SK-N-SH treated with all-trans-retinoic acid at 6 μM for 48 hours (cell line): ENCODE data around the gene TSSK6.

ENCODE experiments used
- ATAC-seq: fragments of 200-7000 bp; cut with Tn5 transposase; 3 replicates; pipeline ENCODE4 v1.9.1; 2020; ENCODE audit warnings: mild to moderate bottlenecking, moderate library complexity
- ISL1 ChIP-seq: fragments of 250-450 bp; sonication (Bioruptor Pico); IDR thresholded peaks from 2 replicates; pipeline ENCODE4 v2.1.2; 2022; ENCODE audit warnings: mild to moderate bottlenecking, moderate library complexity

Gene TSSK6

DNA sequence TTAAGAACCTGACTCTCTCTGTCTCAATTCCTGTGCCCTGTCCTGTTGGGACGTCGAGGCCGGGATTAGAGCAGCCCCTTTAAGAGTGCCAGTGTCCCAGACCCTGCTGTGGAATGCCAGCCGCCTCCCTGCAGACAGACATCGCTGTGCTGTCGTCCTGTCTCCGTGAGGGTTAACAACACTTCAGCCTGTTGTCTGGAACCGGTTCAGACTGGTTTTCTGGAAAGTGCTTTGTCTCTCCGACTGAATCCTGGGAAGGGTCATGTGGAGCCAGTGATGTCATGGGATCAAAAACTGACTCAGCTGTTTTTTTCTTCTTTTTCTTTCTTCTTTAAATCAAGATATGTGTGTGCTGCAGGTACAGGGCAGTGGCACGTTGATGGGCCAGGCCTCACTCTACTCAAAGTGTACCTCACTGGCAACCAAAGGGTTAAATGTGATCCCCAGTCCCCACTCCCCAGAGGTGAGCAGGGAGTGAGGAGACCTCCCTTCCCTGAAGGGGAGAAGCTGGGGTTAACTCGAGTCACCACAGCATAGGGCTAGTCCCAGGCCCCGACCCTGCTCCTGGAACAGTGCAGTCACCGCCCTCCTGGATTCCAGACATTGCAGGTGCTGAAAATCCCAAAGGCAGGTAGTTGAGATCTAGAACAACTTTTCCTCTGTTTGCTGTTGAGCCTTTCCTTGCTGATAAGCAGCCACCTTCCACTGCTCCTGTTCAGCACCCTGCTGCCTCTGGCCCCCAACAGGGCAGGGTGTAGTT lies 50.8 kb downstream of the TSSK6 start:
- no peak for TF ChIP-seq ISL1 (CRISPR knock-in tag)
- no peak for ATAC-seq
